GM10266 (cell line): ENCODE measurements around the gene TMCC1.
"Not testable (repeated sequence)": the region's sequence is repeated elsewhere in the genome, so short reads cannot be mapped to it uniquely, and the experiment has no call there.

Source experiments
- DNase-seq: peaks from one replicate; pipeline ENCODE4 v3.0.0; 2012; ENCODE audit errors: extremely low spot score
- TF ChIP-seq, protein P1 (sequence below): IDR thresholded peaks from 2 replicates; pipeline ENCODE4 v1.5.1; 2012; ENCODE audit warnings: mild to moderate bottlenecking, low read depth; ENCODE audit not compliant: control insufficient read depth, insufficient read depth; ENCODE audit errors: missing control alignments

TMCC1 gene

DNA sequence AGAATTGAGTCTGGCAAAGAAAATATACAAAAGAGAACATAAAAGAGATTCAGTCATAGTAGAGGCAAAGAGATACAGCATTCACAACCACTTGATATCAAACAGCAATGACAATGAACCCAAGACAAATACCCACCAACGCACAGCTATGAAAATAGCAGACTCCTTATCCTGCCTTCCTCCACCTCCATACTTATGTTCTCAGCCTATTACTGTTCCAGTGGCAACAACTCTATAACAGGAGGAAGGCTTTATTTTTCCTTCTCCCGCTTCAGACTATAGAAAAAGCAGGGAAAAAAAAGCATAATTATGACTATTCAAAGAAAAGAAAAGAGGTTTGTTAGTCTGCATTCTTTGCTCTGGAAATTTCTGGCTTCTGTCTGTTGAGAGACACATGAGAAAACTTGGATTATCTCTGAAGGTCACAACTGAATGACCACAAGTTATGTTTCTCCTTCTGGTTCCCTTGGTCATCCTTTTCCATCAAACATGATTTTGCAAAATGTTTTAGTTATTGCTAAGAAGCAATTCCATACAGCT lies 205.9 kb downstream of the TMCC1 start:
- no peak for DNase-seq

DNA sequence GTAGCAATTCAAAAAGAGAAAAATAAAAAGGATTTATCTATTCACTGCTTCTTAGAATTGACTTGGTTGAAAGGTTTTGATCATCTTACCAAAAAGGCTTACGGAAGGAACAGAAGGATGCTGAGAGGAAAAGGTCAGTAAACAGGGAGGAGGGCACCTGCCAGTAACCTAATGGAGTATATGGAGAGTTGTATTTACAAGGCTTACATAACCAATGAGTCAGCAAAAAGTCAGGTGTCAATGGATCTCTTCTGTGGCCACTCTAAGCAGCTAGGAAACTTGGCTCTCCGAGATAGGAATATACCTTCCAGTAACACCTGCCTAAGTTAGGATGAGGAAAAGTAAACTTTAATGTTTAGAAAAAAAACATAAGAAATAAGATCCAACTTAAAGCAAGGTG lies 206.6 kb downstream of the TMCC1 start:
- no peak for DNase-seq
- TF ChIP-seq, protein P1, sequence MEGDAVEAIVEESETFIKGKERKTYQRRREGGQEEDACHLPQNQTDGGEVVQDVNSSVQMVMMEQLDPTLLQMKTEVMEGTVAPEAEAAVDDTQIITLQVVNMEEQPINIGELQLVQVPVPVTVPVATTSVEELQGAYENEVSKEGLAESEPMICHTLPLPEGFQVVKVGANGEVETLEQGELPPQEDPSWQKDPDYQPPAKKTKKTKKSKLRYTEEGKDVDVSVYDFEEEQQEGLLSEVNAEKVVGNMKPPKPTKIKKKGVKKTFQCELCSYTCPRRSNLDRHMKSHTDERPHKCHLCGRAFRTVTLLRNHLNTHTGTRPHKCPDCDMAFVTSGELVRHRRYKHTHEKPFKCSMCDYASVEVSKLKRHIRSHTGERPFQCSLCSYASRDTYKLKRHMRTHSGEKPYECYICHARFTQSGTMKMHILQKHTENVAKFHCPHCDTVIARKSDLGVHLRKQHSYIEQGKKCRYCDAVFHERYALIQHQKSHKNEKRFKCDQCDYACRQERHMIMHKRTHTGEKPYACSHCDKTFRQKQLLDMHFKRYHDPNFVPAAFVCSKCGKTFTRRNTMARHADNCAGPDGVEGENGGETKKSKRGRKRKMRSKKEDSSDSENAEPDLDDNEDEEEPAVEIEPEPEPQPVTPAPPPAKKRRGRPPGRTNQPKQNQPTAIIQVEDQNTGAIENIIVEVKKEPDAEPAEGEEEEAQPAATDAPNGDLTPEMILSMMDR: no peak

More for the DNA sequence above, 205.9 kb downstream of the TMCC1 start:
- TF ChIP-seq, protein P1: no peak

DNA sequence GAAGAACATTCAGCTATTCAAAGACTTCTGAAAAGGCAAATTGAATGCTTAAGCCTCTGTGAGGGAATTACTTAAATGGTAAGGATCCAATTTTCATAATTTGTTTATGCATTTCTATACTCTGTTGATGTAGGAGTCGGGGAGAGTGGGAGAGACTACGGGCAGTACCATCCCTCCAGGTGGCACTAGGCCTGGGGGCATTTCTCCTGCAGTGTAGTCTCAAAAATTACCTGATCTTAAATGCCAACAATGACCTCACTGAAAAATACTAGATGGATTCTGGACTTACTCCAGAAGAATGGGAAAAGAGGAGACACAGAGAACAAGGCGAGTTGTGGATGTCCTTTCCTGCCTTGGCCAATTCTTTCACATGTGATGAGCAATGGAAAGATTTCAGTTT lies 209.2 kb downstream of the TMCC1 start:
- no peak for DNase-seq
- TF ChIP-seq, protein P1: no peak

DNA sequence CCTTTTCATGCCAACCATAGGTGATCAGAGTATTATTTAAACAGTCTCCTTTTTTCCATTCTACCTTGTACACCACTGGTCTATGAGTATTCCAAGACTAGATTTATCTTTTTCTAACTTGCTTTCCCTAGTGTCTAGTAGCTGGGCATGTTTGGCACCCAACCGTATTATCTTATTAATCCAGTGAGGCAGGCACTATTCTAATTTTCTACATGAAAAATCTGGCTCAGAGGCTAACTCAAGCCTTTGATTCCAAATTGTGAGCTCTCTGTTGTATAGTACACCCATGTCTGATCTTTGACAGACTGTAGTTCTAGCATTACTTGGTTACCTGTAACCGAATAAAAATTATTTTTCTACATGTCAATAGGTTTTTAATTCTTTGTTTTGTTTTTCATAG lies 210.3 kb downstream of the TMCC1 start:
- TF ChIP-seq, protein P1: no peak
- no peak for DNase-seq

DNA sequence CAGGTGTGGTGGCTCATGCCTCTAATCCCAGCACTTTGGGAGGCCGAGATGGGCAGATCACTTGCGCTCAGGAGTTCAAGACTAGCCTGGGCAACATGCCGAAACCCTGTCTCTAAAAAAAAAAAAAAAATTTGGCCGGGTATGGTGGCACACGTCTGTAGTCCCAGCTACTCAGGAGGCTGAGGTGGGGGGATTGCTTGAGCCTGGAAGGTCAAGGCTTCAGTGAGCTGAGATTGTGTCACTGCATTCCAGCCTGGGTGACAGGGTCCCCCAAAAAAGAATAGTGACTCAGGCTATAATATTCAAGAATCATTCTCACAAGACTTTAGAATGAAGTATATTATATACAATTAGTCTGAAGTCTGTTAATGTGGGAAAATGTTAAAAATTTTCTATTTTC lies 216.5 kb downstream of the TMCC1 start:
- TF ChIP-seq, protein P1: no peak
- no peak for DNase-seq

DNA sequence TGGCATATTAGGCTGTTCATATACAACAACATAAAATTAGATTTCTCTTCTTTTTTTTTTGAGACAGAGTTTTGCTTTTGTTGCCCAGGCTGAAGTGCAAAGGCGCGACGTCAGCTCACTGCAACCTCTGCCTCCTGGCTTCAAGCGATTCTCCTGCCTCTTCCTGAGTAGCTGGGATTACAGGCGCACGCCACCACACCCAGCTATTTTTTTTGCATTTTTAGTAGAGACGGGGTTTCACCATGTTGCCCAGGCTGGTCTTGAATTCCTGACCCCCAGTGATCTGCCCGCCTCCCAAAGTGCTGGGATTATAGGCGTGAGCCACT lies 218.8 kb downstream of the TMCC1 start:
- DNase-seq: not testable (repeated sequence)

DNA sequence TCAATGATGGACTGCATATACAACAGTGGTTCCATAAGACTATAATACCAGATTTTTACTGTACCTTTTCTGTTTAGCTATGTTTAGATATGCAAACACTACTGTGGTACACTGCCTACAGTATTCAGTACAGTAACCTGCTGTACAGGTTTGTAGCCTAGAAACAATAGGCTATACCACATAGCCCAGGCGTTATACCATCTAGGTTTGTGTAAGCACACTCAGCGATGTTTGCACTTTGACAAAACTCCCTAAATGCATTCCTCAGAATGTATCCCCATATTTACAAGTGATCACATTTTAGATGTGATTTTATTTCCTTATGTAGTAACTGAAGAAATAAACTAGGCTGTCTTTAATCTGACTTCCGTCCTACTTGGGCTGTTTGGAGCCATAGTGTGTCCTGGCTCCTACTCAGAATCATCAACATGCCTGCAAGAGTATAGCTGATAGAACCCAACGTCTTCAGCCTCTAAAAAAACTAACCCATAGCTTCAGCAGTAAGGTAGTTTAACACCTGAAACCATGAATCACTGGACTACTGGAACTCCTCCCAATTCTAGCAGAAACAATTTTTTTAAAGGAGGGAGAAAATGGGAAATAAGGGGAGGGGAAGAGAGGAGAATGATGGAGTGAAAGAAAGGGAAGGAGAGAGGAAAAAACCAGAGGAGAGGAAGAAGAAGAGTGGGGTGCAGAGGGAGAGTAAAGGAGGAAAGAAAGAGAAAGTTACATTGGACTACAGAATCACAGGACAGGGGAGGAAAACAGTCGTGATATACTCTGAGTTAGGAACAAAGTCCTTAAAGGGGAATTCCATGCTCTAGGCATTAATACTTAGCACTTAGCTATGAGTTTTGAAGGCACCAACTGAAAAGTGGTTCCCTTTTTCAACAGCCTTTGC lies 219.4 kb downstream of the TMCC1 start:
- DNase-seq: no peak
- TF ChIP-seq, protein P1: no peak
